Naive B cell (primary cell): ENCODE data around the gene HCFC1. TPM values are rescaled to one million over a fixed set of nuclear protein-coding genes. Genes with fewer than 3 reads are reported as not detected.

Source experiments
- ATAC-seq, 2 donors: fragments of 150-1000 bp; cut with Tn5 transposase; 2 replicates each; pipeline ENCODE4 v1.10.0; 2021; ENCODE audit warnings: low read depth in 2 of 2, mild to moderate bottlenecking in 2 of 2, moderate library complexity in 2 of 2
- DNase-seq: peaks from one replicate; pipeline ENCODE4 v3.0.0; 2022
- H3K27ac Mint-ChIP-seq, 6 donors: one replicate each; pipeline ENCODE4 v1.8.0; 2020 to 2022; ENCODE audit warnings: mild to moderate bottlenecking in 6 of 6, mixed read lengths in 6 of 6, moderate library complexity in 5 of 6, inconsistent platforms in 2 of 6
- H3K27me3 Mint-ChIP-seq, 3 donors: one replicate each; pipeline ENCODE4 v1.8.0; 2021 to 2022; ENCODE audit warnings: mixed read lengths in 3 of 3, mild to moderate bottlenecking in 1 of 3
- H3K36me3 Mint-ChIP-seq, 2 donors: one replicate each; pipeline ENCODE4 v1.8.0; 2020 to 2022; ENCODE audit warnings: mixed read lengths in 2 of 2, inconsistent platforms in 1 of 2, mild to moderate bottlenecking in 1 of 2
- H3K4me1 Mint-ChIP-seq, 3 donors: one replicate each; pipeline ENCODE4 v1.8.0; 2020 to 2022; ENCODE audit warnings: mixed read lengths in 3 of 3, inconsistent platforms in 1 of 3, mild to moderate bottlenecking in 1 of 3, moderate library complexity in 1 of 3
- H3K4me3 Mint-ChIP-seq, 8 donors: one replicate each; pipeline ENCODE4 v1.8.0; 2020 to 2022; ENCODE audit warnings: mild to moderate bottlenecking in 8 of 8, mixed read lengths in 8 of 8, moderate library complexity in 8 of 8, inconsistent platforms in 2 of 8
- H3K9me3 Mint-ChIP-seq, 7 donors: one replicate each; pipeline ENCODE4 v1.8.0; 2020 to 2022; ENCODE audit warnings: mixed read lengths in 7 of 7, mild to moderate bottlenecking in 5 of 7, inconsistent platforms in 2 of 7, moderate library complexity in 1 of 7
- polyA plus RNA-seq, 6 donors: library from polyadenylated mRNA; unstranded; fragments of 300-500 nt; fragmentation: Illumina TruSeq; gene quantifications; one replicate each; pipeline ENCODE4 v1.2.3, GENCODE V29; 2021; ENCODE audit warnings: low read depth in 6 of 6

Gene HCFC1
- polyA plus RNA-seq, 6 donors from 2014 or later, result 0.22 to 14.0 (median 5.8) TPM

DNA sequence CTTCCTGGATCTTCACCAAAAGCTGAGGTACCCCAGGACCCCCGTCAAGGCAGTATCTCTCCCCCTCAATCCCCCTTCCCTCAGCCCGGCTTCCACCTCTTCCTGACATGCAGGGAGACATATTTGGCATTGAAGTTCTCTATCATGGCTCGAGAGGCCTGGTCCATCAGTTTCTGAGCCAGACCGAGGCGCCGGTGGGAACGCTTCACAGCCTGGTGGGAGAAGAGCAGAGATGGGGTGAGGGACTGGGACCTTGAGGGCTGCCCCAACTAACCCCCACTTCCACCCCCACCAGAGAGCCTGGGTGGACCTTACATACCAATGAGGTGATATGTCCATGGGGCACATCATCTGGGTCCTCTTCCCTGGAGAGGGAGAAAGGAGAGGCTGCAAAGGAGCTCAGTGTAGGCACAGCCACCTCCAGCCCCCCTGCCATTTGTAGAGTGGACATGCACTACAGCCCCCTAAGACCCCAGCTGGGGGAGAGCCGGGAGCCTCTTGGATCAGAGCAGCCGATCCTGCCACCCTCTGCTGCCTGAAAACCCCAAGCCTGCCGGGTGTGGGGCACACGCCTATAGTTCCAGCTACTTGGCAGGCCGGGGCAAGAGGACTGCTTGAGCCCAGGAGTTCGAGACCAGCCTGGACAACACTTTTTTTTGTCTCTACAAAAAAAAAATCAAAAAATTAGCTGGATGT lies 39.2 kb downstream of the HCFC1 start:
- ATAC-seq (no peak), DNase-seq (no peak)
- Mint-ChIP-seq H3K9me3 (peaks cover 0 to 6% (median 0%) of the 10 kb centered on the region in 7 donors), H3K4me3 (peak overlapping the region in 3 of 8 donors; percentile 15 to 87 (median 51)), H3K4me1 (peaks cover 22 to 42% (median 31%) of the 10 kb centered on the region in 3 donors), H3K27me3 (no peaks in the 10 kb centered on the region), H3K36me3 (peaks cover 0 to 11% of the 10 kb centered on the region in 2 donors), H3K27ac (peak overlapping the region in 1 of 6 donors; percentile 50)

DNA sequence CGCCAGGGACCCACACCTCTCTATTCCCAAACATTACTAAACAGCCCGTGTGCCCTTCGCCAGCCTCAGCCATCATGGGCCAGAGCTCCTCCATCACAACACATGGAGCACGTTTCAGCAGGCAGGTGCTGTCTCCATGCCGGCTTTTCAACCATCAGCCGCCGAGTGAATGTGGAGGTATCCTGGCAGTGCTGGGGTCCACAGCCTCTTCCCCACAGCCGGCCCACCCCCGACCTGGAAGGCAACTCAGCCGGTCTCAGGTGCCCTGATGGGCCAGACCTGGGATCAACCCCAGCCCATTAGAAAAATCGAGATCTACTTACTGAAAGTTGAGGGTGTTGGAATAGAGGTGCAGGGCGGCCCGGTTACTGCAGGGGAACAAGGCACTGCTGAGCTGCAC lies 39.9 kb downstream of the HCFC1 start:
- peaks cover 0 to 11% of the 10 kb centered on the region in 2 donors for H3K36me3 Mint-ChIP-seq
- H3K4me3 Mint-ChIP-seq, result peak overlapping the region in 2 of 8 donors; percentile 24 to 43
- H3K9me3 Mint-ChIP-seq, result peaks cover 0 to 6% (median 0%) of the 10 kb centered on the region in 7 donors
- ATAC-seq, result no peak
- peak overlapping the region in 4 of 6 donors; percentile 13 to 92 (median 46) for H3K27ac Mint-ChIP-seq
- no peaks in the 10 kb centered on the region for H3K27me3 Mint-ChIP-seq
- peaks cover 29 to 49% (median 35%) of the 10 kb centered on the region in 3 donors for H3K4me1 Mint-ChIP-seq
- DNase-seq, result no peak

DNA sequence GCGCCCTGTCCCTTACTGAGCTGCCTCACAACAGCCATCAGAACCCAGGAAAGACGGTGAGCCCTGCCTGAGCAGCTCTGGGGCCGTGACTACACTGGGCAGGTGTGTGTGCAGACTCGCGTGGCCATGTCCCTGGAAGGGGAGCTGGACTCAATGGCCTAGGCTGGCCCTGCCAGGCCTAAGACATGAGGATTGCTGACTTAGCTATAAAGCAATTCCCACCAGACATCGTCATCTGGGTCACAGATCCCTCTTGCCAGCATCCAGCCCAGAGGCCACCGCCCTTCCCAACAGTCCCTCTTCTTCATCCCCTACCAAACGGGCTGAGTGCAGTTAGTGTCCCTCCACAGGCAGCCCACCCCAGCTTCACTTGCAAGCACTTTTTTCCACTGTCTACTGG lies 40.5 kb downstream of the HCFC1 start:
- peaks cover 0 to 3% (median 0%) of the 10 kb centered on the region in 7 donors for H3K9me3 Mint-ChIP-seq
- H3K27ac Mint-ChIP-seq, result peak overlapping the region in 3 of 6 donors; percentile 42 to 74 (median 52)
- ATAC-seq, result no peak
- H3K4me3 Mint-ChIP-seq, result no peak overlapping the region
- H3K27me3 Mint-ChIP-seq, result no peaks in the 10 kb centered on the region
- peaks cover 33 to 49% (median 35%) of the 10 kb centered on the region in 3 donors for H3K4me1 Mint-ChIP-seq
- peaks cover 0 to 11% of the 10 kb centered on the region in 2 donors for H3K36me3 Mint-ChIP-seq
- no peak for DNase-seq

DNA sequence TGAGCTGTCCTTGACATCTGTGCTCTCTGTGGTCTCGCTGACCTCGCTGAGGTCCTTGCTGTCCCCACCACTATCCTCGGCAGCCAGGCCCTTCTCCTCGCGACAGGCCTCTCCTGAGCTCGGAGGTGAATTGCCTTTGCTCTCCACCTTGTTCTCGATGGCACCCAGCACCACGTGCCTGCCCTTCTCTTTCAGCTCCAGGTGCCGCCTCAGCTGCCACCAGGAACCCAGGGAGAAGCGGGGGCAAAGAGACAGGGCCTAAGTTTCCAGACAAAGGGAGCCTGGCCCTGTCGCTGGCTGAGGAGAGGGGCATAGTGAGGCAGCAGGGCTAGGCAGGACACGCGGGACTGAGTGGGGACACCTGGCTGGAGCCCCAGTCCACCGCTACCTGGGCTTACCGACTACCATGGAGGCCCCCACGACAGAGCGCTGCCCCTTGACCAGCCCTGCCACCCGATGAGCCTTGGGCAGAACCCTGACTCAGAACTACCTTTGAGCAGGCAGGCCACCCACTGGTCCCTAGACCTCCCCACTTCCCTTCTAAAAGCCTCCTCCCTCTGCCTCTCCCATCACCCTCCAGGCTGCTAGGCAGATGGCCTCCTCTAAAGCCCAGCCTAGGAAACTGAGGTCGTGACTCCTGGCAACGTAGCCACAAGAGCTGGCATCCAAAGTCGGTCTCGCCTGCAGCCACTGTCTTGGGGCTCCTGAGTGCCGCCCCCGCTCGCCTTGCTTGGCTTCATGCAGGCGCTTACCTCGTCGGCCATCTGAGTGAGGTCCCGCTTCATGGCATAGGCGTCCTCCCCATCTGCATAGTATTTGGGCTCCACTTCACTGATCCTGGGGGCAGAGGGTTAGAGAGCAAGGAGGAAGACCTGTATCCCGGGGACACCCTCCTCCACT lies 41.4 kb downstream of the HCFC1 start:
- peak overlapping the region in 5 of 6 donors; percentile 42 to 99 (median 90) for H3K27ac Mint-ChIP-seq
- H3K36me3 Mint-ChIP-seq, result peaks cover 0 to 11% of the 10 kb centered on the region in 2 donors
- ATAC-seq (no peak), DNase-seq (no peak)
- H3K4me3 Mint-ChIP-seq, result peak overlapping the region in 2 of 8 donors; percentile 12 to 43
- peaks cover 33 to 46% (median 41%) of the 10 kb centered on the region in 3 donors for H3K4me1 Mint-ChIP-seq
- no peaks in the 10 kb centered on the region for H3K27me3 Mint-ChIP-seq
- H3K9me3 Mint-ChIP-seq, result peaks cover 0 to 3% (median 0%) of the 10 kb centered on the region in 7 donors

DNA sequence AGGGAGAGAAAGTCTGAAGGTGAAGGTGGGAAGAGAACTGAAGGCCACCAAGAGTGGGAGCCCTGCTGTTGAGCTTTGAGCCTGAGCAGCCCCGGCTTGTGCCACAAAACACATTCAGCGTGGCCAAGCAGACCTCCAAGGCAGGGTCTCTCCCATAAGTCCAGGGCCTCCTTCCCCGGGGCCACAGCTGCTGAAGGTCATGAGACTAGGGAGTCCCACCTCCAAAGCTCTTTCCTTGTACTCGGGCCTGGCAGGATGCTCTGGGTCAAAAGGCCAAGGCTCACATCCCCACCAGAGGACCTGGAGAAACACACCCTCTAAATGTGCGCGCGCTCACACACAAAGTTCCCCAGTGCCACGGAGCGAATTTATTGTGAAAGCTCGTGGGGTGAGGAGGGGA lies 42.0 kb downstream of the HCFC1 start:
- ATAC-seq, result no peak
- peak overlapping the region in 5 of 6 donors; percentile 14 to 99 (median 73) for H3K27ac Mint-ChIP-seq
- H3K9me3 Mint-ChIP-seq, result peaks cover 0 to 3% (median 0%) of the 10 kb centered on the region in 7 donors
- DNase-seq, result no peak
- H3K36me3 Mint-ChIP-seq, result peaks cover 0 to 11% of the 10 kb centered on the region in 2 donors
- no peaks in the 10 kb centered on the region for H3K27me3 Mint-ChIP-seq
- peaks cover 36 to 53% (median 48%) of the 10 kb centered on the region in 3 donors for H3K4me1 Mint-ChIP-seq
- H3K4me3 Mint-ChIP-seq, result peak overlapping the region in 3 of 8 donors; percentile 12 to 97 (median 59)

DNA sequence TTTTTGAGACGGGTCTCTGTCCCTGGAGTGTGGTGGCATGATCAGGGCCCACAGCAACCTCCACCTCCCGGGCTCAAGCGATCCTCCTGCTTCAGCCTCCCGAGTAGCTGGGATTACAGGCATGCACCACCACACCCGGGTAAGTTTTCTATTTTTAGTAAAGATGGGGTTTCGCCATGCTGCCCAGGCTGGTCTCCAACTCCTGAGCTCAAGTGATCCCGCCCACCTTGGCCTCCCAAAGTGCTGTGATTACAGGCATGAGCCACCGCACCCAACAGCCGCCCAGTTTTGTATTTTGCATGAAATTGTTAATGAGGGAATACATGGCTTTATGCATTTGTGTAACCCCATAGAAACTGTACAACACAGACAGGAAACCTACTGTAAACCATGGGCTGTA lies 42.8 kb downstream of the HCFC1 start:
- Mint-ChIP-seq H3K27ac (peak overlapping the region in 4 of 6 donors; percentile 73 to 99 (median 99)), H3K9me3 (peaks cover 0 to 2% (median 0%) of the 10 kb centered on the region in 7 donors), H3K36me3 (peaks cover 0 to 11% of the 10 kb centered on the region in 2 donors), H3K27me3 (no peaks in the 10 kb centered on the region), H3K4me3 (peak overlapping the region in 7 of 8 donors; percentile 63 to 97 (median 92)), H3K4me1 (peaks cover 38 to 56% (median 49%) of the 10 kb centered on the region in 3 donors)
- ATAC-seq (no peak), DNase-seq (no peak)

DNA sequence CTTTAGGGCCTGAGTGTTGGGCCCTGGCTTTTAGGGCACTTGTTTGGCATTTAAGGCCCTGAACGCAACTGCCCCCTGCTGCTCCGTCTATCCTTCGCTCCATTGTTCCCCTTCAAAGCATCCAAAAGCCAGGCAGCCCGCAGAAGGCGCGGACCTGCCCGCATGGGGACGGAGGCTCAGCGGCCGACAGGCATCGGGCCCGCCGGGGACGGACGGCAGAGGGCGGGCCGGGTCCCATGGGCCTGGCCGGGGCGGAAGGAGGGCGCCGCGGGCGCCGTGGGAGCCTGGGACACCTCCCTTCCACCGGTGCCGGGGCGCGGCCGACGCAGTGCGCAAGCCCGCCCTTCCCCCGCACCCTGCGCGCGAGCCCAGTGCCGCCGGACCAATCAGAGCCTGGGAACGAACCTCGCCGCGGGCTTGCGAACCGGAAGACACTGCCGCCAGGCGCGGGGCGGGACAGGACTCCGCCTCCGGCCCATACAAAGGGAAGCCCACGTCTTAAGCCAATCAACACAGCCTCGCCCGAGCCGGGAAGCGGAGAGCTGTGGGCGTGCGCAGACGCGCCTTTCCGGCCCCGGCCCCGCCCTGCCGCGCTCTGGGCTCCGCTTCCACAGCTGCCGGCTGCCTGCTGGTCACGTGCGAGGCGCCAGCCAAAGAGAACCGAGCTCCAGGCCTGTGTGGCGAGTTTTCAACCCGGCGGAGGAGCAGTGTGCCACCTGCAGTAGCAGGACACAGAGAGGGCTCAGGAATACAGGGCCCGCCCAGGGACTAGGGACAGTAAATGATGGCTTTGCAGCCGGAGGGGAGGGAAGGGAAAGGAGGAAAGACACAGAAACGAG lies 43.5 kb downstream of the HCFC1 start:
- peaks cover 0 to 11% of the 10 kb centered on the region in 2 donors for H3K36me3 Mint-ChIP-seq
- DNase-seq, result peak; percentile 95
- H3K4me1 Mint-ChIP-seq, result peaks cover 40 to 60% (median 51%) of the 10 kb centered on the region in 3 donors
- no peaks in the 10 kb centered on the region for H3K27me3 Mint-ChIP-seq
- peak overlapping the region; percentile 87 to 97 (median 95) for H3K4me3 Mint-ChIP-seq
- peaks cover 0 to 2% (median 0%) of the 10 kb centered on the region in 7 donors for H3K9me3 Mint-ChIP-seq
- ATAC-seq, result peak; percentile 62 to 65
- peak overlapping the region; percentile 99 to 100 (median 100) for H3K27ac Mint-ChIP-seq

DNA sequence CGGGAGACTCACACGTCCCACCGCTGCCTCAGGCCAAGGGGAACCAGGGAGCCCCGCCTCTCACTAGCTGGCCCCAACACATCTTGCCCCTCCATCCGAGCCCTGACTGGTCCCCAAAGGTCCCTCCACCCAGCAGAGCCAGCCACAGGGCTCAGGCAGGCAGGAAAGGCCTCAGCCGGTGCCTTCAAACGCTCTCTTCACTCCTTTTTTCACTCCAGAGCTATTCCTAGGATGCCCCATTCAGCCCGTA lies 44.0 kb downstream of the HCFC1 start:
- no peak for DNase-seq
- Mint-ChIP-seq H3K9me3 (no peaks in the 10 kb centered on the region), H3K4me3 (peak overlapping the region; percentile 87 to 97 (median 95)), H3K27ac (peak overlapping the region; percentile 99 to 100 (median 100)), H3K4me1 (peaks cover 45 to 65% (median 56%) of the 10 kb centered on the region in 3 donors), H3K36me3 (peaks cover 0 to 11% of the 10 kb centered on the region in 2 donors), H3K27me3 (no peaks in the 10 kb centered on the region)
- ATAC-seq, result no peak

GRCh38 chrX:153926858-153927671 lies 44.6 kb downstream of the HCFC1 start:
- H3K9me3 Mint-ChIP-seq, result no peaks in the 10 kb centered on the region
- peak; percentile 93 for DNase-seq
- peak overlapping the region; percentile 87 to 97 (median 95) for H3K4me3 Mint-ChIP-seq
- peaks cover 0 to 11% of the 10 kb centered on the region in 2 donors for H3K36me3 Mint-ChIP-seq
- H3K27me3 Mint-ChIP-seq, result no peaks in the 10 kb centered on the region
- H3K4me1 Mint-ChIP-seq, result peaks cover 51 to 70% (median 56%) of the 10 kb centered on the region in 3 donors
- H3K27ac Mint-ChIP-seq, result peak overlapping the region; percentile 99 to 100 (median 100)
- peak; percentile 56 to 61 for ATAC-seq

GRCh38 chrX:153926552-153926857 lies 45.1 kb downstream of the HCFC1 start:
- ATAC-seq, result no peak

GRCh38 chrX:153925739-153926551 lies 45.7 kb downstream of the HCFC1 start, which contains the start of gene ARHGAP4:
ARHGAP4 (minus strand) TSS chrX:153926264; CDS start chrX:153926202, 62 bp downstream.
- peak within 1 kb of the TSS; percentile 87 to 97 (median 95) for H3K4me3 Mint-ChIP-seq
- peaks cover 45 to 68% (median 49%) of the 10 kb centered on the region in 3 donors for H3K4me1 Mint-ChIP-seq
- H3K36me3 Mint-ChIP-seq, result peaks cover 0 to under 1% of the 10 kb centered on the region in 2 donors
- peak within 1 kb of the TSS; percentile 99 to 100 (median 100) for H3K27ac Mint-ChIP-seq
- ATAC-seq, result peak; percentile 0 to 3
- H3K27me3 Mint-ChIP-seq, result no peaks in the 10 kb centered on the region
- DNase-seq, result peak; percentile 66
- H3K9me3 Mint-ChIP-seq, result no peaks in the 10 kb centered on the region

More at GRCh38 chrX:153926552-153926857, 45.1 kb downstream of the HCFC1 start:
- Mint-ChIP-seq H3K9me3 (no peaks in the 10 kb centered on the region), H3K36me3 (peaks cover 0 to 6% of the 10 kb centered on the region in 2 donors), H3K27ac (peak overlapping the region; percentile 99 to 100 (median 100)), H3K4me1 (peaks cover 49 to 70% (median 51%) of the 10 kb centered on the region in 3 donors), H3K4me3 (peak overlapping the region; percentile 87 to 97 (median 95)), H3K27me3 (no peaks in the 10 kb centered on the region)
- DNase-seq, result no peak
